Mammary epithelial cell (primary cell): ENCODE measurements around the gene STK24.

Experiments
- EZH2 ChIP-seq: IDR thresholded peaks from 2 replicates; pipeline ENCODE4 v1.6.1; 2012; ENCODE audit warnings: low read length, inconsistent platforms, borderline replicate concordance
- TF ChIP-seq, protein P1 (sequence below), 2 donors: IDR thresholded peaks in 1 of 2; conservative IDR thresholded peaks in 1 of 2; 2 replicates each; pipeline ENCODE4 v1.5.1; 2011 to 2012; ENCODE audit warnings: inconsistent platforms in 2 of 2, low read length in 2 of 2, mild to moderate bottlenecking in 2 of 2, control low read depth in 1 of 2, low read depth in 1 of 2; ENCODE audit not compliant: insufficient read depth in 1 of 2; ENCODE audit errors: extremely low read depth in 1 of 2

DNA sequence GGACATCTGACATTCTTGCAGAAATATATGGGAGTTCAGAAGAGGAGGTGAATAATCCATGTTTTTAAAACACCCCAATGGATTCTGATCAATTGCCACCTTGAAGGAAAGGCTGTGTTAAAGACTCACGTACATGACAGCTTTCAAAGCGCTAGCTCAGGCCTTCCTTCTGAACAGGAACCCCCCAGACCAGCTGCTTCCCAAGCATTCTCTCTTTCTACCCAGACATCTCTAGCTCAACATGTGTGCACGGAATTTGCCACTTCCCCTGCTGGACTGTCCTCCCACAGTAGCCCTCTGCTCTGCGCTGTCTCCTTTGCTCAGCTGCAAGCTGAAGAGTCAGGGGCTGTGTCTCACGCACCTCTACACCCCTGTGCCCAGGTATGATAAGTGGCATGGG, 54.5 kb downstream of the STK24 start:
- TF ChIP-seq, protein P1, sequence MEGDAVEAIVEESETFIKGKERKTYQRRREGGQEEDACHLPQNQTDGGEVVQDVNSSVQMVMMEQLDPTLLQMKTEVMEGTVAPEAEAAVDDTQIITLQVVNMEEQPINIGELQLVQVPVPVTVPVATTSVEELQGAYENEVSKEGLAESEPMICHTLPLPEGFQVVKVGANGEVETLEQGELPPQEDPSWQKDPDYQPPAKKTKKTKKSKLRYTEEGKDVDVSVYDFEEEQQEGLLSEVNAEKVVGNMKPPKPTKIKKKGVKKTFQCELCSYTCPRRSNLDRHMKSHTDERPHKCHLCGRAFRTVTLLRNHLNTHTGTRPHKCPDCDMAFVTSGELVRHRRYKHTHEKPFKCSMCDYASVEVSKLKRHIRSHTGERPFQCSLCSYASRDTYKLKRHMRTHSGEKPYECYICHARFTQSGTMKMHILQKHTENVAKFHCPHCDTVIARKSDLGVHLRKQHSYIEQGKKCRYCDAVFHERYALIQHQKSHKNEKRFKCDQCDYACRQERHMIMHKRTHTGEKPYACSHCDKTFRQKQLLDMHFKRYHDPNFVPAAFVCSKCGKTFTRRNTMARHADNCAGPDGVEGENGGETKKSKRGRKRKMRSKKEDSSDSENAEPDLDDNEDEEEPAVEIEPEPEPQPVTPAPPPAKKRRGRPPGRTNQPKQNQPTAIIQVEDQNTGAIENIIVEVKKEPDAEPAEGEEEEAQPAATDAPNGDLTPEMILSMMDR (conservative IDR thresholded peaks at IDR 0.05 in 1 of 2, IDR thresholded peaks at IDR 0.05 in 1 of 2; ENCODE audit: extremely low read depth in 1 of 2, insufficient read depth in 1 of 2, low read depth in 1 of 2, low read length in 2 of 2): no peak
- TF ChIP-seq EZH2: no peak
